IPS-18c (cell line): ENCODE results near the gene POLH.
"Not testable (repeated sequence)": the region's sequence is repeated elsewhere in the genome, so short reads cannot be mapped to it uniquely, and the experiment has no call there.

Experiments used
- H3K4me3 ChIP-seq: 2 replicates; pipeline ENCODE4 v1.7.0; 2013; ENCODE audit warnings: low read depth, mild to moderate bottlenecking, low read length, moderate library complexity; ENCODE audit not compliant: insufficient read depth
- H3K9me3 ChIP-seq: one replicate; pipeline ENCODE4 v1.6.1; 2013; ENCODE audit warnings: mild to moderate bottlenecking, low read length, moderate library complexity; ENCODE audit not compliant: control insufficient read depth, insufficient read depth

POLH gene

DNA sequence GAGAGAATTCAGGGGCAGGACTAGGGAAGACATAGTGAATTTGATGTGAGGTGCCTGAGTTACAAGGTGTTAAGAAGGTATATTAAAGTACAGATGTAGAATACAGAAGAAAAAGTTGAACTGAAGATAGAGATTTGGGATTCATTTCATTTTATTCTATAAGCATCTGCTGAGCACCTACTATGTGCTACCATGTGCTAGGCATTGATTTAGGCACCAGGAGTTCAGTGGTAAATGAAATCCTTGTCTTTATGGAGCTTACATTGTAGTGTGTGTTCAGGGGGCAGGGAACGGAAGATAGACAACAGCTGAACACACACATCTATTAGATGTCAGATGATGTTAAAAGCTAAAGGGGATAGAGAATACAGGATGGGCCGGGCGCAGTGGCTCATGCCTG lies 71.6 kb downstream of the POLH start:
- Histone ChIP-seq H3K9me3 (no peaks in the 10 kb centered on the region), H3K4me3 (no peak overlapping the region)

GRCh38 chr6:43648248-43648647 lies 72.3 kb downstream of the POLH start:
- Histone ChIP-seq H3K4me3 (no peak overlapping the region), H3K9me3 (no peaks in the 10 kb centered on the region)

DNA sequence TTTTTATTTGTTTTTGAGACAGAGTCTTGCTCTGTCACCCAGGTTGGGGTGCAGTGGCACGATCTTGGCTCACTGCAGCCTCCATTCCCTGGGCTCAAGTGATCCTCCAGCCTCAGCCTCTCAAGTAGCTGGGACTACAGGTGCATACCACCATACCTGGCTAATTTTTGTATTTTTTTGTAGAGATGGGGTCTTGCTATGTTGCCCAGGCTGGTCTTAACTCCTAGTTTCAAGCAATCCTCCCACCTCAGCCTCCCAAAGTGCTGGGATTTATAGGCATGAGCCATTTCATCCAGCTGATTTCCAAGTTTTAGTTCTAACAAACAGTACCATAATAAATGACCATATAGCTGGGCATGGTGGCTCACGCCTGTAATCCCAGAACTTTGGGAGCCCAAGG lies 76.8 kb downstream of the POLH start:
- not testable (repeated sequence) for H3K4me3 ChIP-seq, H3K9me3 ChIP-seq

GRCh38 chr6:43657221-43657802 lies 81.3 kb downstream of the POLH start:
- H3K9me3 ChIP-seq, result peaks cover 4% of the 10 kb centered on the region
- no peak overlapping the region for H3K4me3 ChIP-seq

- H3K4me3 ChIP-seq, result no peak overlapping the region
- H3K9me3 ChIP-seq, result peaks cover 4% of the 10 kb centered on the region
Observed at GRCh38 chr6:43658161-43658560, 82.2 kb downstream of the POLH start.

- not testable (repeated sequence) for H3K4me3 ChIP-seq, H3K9me3 ChIP-seq
Observed at GRCh38 chr6:43662948-43663347, 87.0 kb downstream of the POLH start.
